AG09309 (cell line): ENCODE results near the gene HCN2.

ENCODE experiments used
- DNase-seq: peaks from one replicate; pipeline ENCODE4 v3.0.0-alpha.2; 2010; ENCODE audit warnings: low read depth
- H3K4me3 ChIP-seq: 2 replicates; pipeline ENCODE4 v1.5.1; 2011; ENCODE audit warnings: mild to moderate bottlenecking, low read depth, low read length, moderate library complexity; ENCODE audit not compliant: control insufficient read depth
- CTCF ChIP-seq: IDR thresholded peaks from 2 replicates; pipeline ENCODE4 v1.5.1; 2011; ENCODE audit warnings: mild to moderate bottlenecking, low read depth, low read length, inconsistent platforms; ENCODE audit not compliant: insufficient read depth, control insufficient read depth; ENCODE audit errors: missing control alignments

The HCN2 gene

GRCh38 chr19:570937-571565, 18.6 kb upstream of the HCN2 start:
- peak overlapping the region; percentile 53 for H3K4me3 ChIP-seq
- DNase-seq = no peak
- no peak for TF ChIP-seq CTCF

GRCh38 chr19:571566-571974, 18.1 kb upstream of the HCN2 start:
- H3K4me3 ChIP-seq = peak overlapping the region; percentile 53
- no peak for TF ChIP-seq CTCF
- DNase-seq = no peak

- no peak for TF ChIP-seq CTCF
- H3K4me3 ChIP-seq = peak within 1 kb of the TSS; percentile 96
- peak; percentile 85 for DNase-seq
These were observed 17.4 kb upstream of the HCN2 start, which contains the start of gene BSG for GRCh38 chr19:572140-572742. BSG (plus strand) TSS chr19:572596; CDS start chr19:572635, 39 bp downstream.

GRCh38 chr19:572743-573518, 16.8 kb upstream of the HCN2 start:
- H3K4me3 ChIP-seq = peak overlapping the region; percentile 96
- no peak for DNase-seq
- TF ChIP-seq CTCF = no peak

- no peak for TF ChIP-seq CTCF
- DNase-seq = no peak
- peak overlapping the region; percentile 96 for H3K4me3 ChIP-seq
These were observed 16.2 kb upstream of the HCN2 start for GRCh38 chr19:573519-573825.

- no peak for TF ChIP-seq CTCF
- no peak for DNase-seq
- peak overlapping the region; percentile 19 for H3K4me3 ChIP-seq
These were observed 14.8 kb upstream of the HCN2 start for GRCh38 chr19:574658-575526.
